ENCODE measurements around the gene COQ10B. TPM values are rescaled to one million over a fixed set of nuclear protein-coding genes. Genes with fewer than 3 reads are reported as not detected.
A peak's percentile ranks its signal among the peaks of the same experiment; 100 is the strongest.

Gene COQ10B
- total and polyA plus RNA-seq, 9 donors: 12.8 to 23.1 (median 18.4) TPM

GRCh38 chr2:197433780-197434438, 19.4 kb upstream of the COQ10B start:
- H3K27ac ChIP-seq: peak overlapping the region; percentile 84 to 92
- TF ChIP-seq CTCF (IDR thresholded peaks at IDR 0.05) (no peak), POLR2A (IDR thresholded peaks at IDR 0.05) (no peak), EP300 (IDR thresholded peaks at IDR 0.05) (no peak)
- no peaks in the 10 kb centered on the region for H3K27me3 ChIP-seq
- peak overlapping the region; percentile 78 for H3K4me3 ChIP-seq
- no peaks in the 10 kb centered on the region for H3K36me3 ChIP-seq
- intact Hi-C loops (cut with DNase I): loop anchor here in 2 of 4 donors (2.0 to 10.0 kb wide), 2 partner anchors 19 to 61 kb away; partner anchors contain the start of genes COQ10B (in 1 of the 2) and HSPD1 (in 1 of the 2)
- H3K4me1 ChIP-seq (ENCODE audit: insufficient read depth): peaks cover 15% of the 10 kb centered on the region
- DNase-seq: no peak
- 0 to 1% (median 0%) methylated on average over 11 of the region's 11 CpGs for WGBS, 3 donors
- H3K9me3 ChIP-seq: no peaks in the 10 kb centered on the region

DNA sequence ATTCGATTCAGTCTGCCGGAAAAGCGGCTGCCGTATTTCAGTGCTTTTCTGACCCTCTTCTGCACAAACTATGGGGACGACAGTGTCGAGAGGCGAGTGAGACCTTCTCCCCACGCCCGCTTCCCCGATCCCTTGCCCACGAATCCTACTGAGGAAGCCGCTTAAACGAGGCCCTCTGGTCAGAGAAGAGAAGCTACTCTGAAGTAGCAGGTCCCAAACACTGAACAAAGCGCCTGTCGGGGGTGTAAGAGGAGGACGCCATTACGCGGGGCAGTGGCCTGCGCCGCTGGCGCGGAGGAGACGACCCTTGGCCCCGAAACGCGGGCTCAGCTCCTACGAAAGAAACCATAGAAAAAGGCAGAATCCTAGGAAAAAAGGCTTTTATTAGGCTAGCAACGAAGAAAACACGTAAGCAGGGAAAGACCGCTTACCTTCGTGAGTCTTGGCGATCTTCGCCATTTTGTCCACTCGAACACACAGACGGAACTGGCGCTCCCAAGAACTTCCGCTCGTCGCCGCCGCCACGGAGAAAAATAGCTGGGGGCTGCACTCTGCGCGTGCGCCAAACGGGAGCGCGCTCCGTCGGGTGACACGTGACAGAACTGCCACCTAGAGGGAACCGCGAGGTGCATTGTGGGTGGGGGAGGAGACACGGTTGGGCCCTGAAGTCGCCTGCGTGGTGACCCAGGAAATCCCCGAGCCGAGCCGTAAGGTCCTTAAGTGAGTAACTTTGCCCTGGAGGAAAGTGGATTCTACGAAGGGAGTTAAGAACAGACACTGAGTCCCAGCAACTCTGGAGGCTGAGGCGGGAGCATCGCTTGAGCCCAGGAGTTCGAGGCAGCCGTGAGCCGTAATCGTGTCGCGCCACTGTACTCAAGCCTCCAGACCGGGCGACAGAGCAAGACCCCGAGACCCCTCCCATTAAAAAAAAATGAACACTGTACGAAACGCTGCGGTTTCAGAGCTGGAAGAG, 18.5 kb upstream of the COQ10B start, which contains the start of gene SF3B1:
Gene SF3B1 (minus strand): TSS at position 488 of the 973 bp plus-strand sequence. CDS start 29 bp downstream, at position 459.
- intact Hi-C loops (cut with DNase I): loop anchor here in 3 of 4 donors (2.0 to 10.0 kb wide), 3 partner anchors 18 to 1622 kb away; partner anchors contain the start of genes COQ10B (in 1 of the 3) and HSPD1 (in 1 of the 3)
- peak; percentile 97 to 99 (median 98) for DNase-seq
- WGBS, 3 donors: 0% methylated on average over 74 of the region's 74 CpGs
- Histone ChIP-seq H3K27ac (peak within 1 kb of the TSS; percentile 84 to 92), H3K9me3 (no peaks in the 10 kb centered on the region), H3K4me1 (ENCODE audit: insufficient read depth) (peaks cover 15% of the 10 kb centered on the region), H3K4me3 (peak within 1 kb of the TSS; percentile 78), H3K27me3 (no peaks in the 10 kb centered on the region), H3K36me3 (no peaks in the 10 kb centered on the region)
- TF ChIP-seq CTCF (IDR thresholded peaks at IDR 0.05) (peak in 1 of 3 donors; percentile 8), POLR2A (IDR thresholded peaks at IDR 0.05) (peak; percentile 97), EP300 (IDR thresholded peaks at IDR 0.05) (no peak)

- WGBS, 3 donors: 9 to 16% (median 11%) methylated on average over 16 of the region's 16 CpGs
Observed at GRCh38 chr2:197435598-197436420, 17.5 kb upstream of the COQ10B start.

GRCh38 chr2:197437380-197437779, 16.0 kb upstream of the COQ10B start:
- no peak for TF ChIP-seq EP300 (IDR thresholded peaks at IDR 0.05)
- no peak for TF ChIP-seq POLR2A (IDR thresholded peaks at IDR 0.05)
- TF ChIP-seq CTCF (IDR thresholded peaks at IDR 0.05): no peak
- 95 to 98% (median 96%) methylated on average over 2 of the region's 2 CpGs for WGBS, 3 donors
- Histone ChIP-seq H3K4me1 (ENCODE audit: insufficient read depth) (peaks cover 6% of the 10 kb centered on the region), H3K36me3 (no peaks in the 10 kb centered on the region), H3K27ac (no peak overlapping the region), H3K4me3 (no peak overlapping the region), H3K9me3 (no peaks in the 10 kb centered on the region), H3K27me3 (no peaks in the 10 kb centered on the region)
- DNase-seq: no peak
- intact Hi-C loops (cut with DNase I): loop anchor here in 2 of 4 donors (5.0 to 10.0 kb wide), 2 partner anchors 57 to 1620 kb away; partner anchors contain the start of gene HSPD1 (in 1 of the 2)

More at GRCh38 chr2:197435598-197436420, 17.5 kb upstream of the COQ10B start:
- DNase-seq: no peak
- TF ChIP-seq POLR2A (IDR thresholded peaks at IDR 0.05) (no peak), EP300 (IDR thresholded peaks at IDR 0.05) (no peak)
- no peaks in the 10 kb centered on the region for H3K27me3 ChIP-seq
- no peaks in the 10 kb centered on the region for H3K9me3 ChIP-seq
- H3K36me3 ChIP-seq: no peaks in the 10 kb centered on the region
- peak overlapping the region; percentile 84 to 92 for H3K27ac ChIP-seq
- peak overlapping the region; percentile 78 for H3K4me3 ChIP-seq
- intact Hi-C loops (cut with DNase I): loop anchor here in 3 of 4 donors (2.0 to 10.0 kb wide), 3 partner anchors 17 to 1621 kb away; partner anchors contain the start of genes COQ10B (in 1 of the 3) and HSPD1 (in 1 of the 3)
- peaks cover 12% of the 10 kb centered on the region for H3K4me1 ChIP-seq (ENCODE audit: insufficient read depth)

Measured in ovary (tissue), 9 donors.